ENCODE measurements around the gene AGO1.
"Not testable (repeated sequence)": the region's sequence is repeated elsewhere in the genome, so short reads cannot be mapped to it uniquely, and the experiment has no call there.

AGO1 gene

DNA sequence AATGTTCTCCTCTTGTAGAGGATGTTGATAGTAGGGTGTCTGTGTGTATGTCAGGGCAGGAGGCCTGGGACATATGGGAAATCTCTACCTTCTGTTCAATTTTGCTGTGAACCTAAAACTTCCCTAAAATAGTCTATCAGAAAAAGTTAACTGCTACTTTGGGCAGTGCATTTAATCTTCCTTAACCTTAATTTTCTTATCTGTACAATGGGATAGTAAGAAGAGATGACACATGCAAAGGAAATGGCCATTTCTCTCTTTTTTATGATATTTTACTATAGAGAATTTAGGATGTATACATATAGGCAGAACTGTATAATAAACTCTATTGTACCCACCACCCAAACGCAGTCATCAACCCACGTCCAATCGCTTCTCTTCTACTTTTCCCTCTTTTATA, 56.5 kb downstream of the AGO1 start:
- Mint-ChIP-seq H3K27ac (no peak overlapping the region), H3K9me3 (peaks cover 8% of the 10 kb centered on the region), H3K4me3 (no peak overlapping the region), H3K4me1 (peaks cover 5% of the 10 kb centered on the region), H3K27me3 (ENCODE audit: low read depth, poor library complexity) (no peaks in the 10 kb centered on the region), H3K36me3 (ENCODE audit: low read depth) (peaks cover 34% of the 10 kb centered on the region)
- no peak for DNase-seq
- TF ChIP-seq, protein P1, sequence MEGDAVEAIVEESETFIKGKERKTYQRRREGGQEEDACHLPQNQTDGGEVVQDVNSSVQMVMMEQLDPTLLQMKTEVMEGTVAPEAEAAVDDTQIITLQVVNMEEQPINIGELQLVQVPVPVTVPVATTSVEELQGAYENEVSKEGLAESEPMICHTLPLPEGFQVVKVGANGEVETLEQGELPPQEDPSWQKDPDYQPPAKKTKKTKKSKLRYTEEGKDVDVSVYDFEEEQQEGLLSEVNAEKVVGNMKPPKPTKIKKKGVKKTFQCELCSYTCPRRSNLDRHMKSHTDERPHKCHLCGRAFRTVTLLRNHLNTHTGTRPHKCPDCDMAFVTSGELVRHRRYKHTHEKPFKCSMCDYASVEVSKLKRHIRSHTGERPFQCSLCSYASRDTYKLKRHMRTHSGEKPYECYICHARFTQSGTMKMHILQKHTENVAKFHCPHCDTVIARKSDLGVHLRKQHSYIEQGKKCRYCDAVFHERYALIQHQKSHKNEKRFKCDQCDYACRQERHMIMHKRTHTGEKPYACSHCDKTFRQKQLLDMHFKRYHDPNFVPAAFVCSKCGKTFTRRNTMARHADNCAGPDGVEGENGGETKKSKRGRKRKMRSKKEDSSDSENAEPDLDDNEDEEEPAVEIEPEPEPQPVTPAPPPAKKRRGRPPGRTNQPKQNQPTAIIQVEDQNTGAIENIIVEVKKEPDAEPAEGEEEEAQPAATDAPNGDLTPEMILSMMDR (IDR thresholded peaks at IDR 0.05): no peak

DNA sequence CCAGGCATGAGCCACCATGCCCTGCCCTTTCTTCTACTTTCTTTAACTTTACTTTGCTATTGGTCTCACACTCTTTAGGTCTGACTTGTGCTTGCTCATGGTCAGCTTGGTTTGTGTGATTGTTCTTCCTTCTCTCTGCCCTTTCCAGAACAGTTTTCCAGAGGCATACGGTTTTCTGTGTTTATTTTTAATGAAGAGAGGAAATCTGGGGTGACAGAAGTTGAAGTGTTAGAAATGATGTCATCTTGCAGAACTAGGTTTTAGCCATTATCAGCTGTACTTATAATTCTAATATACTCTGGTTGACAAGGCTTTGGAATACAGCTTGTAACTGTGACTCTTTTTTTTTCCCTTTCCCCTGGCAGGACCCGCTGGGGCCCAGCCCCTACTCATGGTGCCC, 62.3 kb downstream of the AGO1 start:
- no peak overlapping the region for H3K4me3 Mint-ChIP-seq
- peaks cover 24% of the 10 kb centered on the region for H3K36me3 Mint-ChIP-seq (ENCODE audit: low read depth)
- H3K4me1 Mint-ChIP-seq: no peaks in the 10 kb centered on the region
- TF ChIP-seq, protein P1 (IDR thresholded peaks at IDR 0.05): no peak
- H3K27ac Mint-ChIP-seq: no peak overlapping the region
- H3K27me3 Mint-ChIP-seq (ENCODE audit: low read depth, poor library complexity): no peaks in the 10 kb centered on the region
- no peak for DNase-seq
- H3K9me3 Mint-ChIP-seq: no peaks in the 10 kb centered on the region

DNA sequence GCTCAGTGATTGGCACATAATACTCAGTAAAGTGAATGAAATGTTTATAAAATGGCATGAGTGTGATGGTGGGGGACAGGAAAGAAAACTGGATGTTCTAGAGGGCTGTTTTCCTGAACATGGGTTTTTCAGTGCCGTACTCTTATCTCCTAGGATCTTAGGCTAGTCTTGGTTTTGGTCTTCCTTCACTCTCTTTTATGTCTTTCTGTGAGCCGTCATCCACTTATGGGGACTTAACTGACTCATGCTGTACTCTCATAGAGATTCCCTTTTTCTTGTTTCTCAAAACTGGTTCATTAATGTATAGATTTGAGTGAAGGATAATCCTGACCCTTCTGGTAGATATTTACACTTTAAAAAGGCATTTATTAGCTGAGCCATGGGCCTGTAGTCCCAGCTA, 64.5 kb downstream of the AGO1 start:
- peaks cover 7% of the 10 kb centered on the region for H3K4me1 Mint-ChIP-seq
- H3K9me3 Mint-ChIP-seq: no peaks in the 10 kb centered on the region
- no peak overlapping the region for H3K4me3 Mint-ChIP-seq
- H3K27ac Mint-ChIP-seq: peak overlapping the region; percentile 16
- no peaks in the 10 kb centered on the region for H3K27me3 Mint-ChIP-seq (ENCODE audit: low read depth, poor library complexity)
- peaks cover 10% of the 10 kb centered on the region for H3K36me3 Mint-ChIP-seq (ENCODE audit: low read depth)
- TF ChIP-seq, protein P1 (IDR thresholded peaks at IDR 0.05): no peak
- no peak for DNase-seq

DNA sequence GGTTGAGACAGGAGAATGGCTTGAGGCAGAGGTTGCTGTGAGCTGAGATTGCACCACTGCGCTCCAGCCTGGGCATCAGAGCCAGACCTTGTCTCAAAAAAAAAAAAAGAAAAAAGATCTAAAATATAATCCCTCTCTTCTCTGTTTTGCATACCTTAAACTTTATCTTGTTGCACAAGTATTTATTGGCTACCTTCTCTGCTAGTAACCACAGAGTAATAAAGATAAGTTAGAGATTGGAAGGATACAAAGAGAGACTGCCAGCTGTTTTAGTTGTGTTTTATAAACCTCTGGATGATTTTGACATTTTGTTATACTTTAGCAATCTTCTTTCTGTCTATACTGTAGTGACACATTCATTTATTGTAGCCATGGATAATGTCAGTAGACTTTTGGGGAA, 75.5 kb downstream of the AGO1 start:
- H3K9me3 Mint-ChIP-seq: no peaks in the 10 kb centered on the region
- no peak for DNase-seq
- H3K27ac Mint-ChIP-seq: no peak overlapping the region
- TF ChIP-seq, protein P1 (IDR thresholded peaks at IDR 0.05): no peak
- peaks cover 18% of the 10 kb centered on the region for H3K36me3 Mint-ChIP-seq (ENCODE audit: low read depth)
- peaks cover 6% of the 10 kb centered on the region for H3K4me1 Mint-ChIP-seq
- no peaks in the 10 kb centered on the region for H3K27me3 Mint-ChIP-seq (ENCODE audit: low read depth, poor library complexity)
- no peak overlapping the region for H3K4me3 Mint-ChIP-seq

DNA sequence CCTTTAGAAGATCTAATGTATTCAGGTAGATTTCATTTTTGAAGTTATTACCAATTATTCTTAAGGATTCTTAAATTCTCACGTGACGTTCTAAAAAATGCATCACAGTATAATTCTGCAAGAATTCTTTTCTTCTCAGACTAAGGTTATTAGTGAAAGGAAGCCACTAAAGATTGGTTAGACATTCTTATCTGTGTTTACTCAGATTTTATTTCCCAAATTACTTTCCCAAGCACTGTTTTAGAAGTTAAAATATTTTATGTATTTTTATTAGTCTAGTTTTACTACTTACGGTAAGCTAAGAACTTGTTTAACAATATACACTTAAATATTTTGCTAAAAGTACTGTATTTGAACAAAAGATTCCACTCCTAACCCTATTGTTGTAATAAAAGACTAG, 76.3 kb downstream of the AGO1 start:
- Mint-ChIP-seq H3K27ac (no peak overlapping the region), H3K4me3 (no peak overlapping the region), H3K9me3 (no peaks in the 10 kb centered on the region), H3K4me1 (peaks cover 6% of the 10 kb centered on the region), H3K36me3 (ENCODE audit: low read depth) (peaks cover 20% of the 10 kb centered on the region), H3K27me3 (ENCODE audit: low read depth, poor library complexity) (no peaks in the 10 kb centered on the region)
- TF ChIP-seq, protein P1 (IDR thresholded peaks at IDR 0.05): no peak
- no peak for DNase-seq

DNA sequence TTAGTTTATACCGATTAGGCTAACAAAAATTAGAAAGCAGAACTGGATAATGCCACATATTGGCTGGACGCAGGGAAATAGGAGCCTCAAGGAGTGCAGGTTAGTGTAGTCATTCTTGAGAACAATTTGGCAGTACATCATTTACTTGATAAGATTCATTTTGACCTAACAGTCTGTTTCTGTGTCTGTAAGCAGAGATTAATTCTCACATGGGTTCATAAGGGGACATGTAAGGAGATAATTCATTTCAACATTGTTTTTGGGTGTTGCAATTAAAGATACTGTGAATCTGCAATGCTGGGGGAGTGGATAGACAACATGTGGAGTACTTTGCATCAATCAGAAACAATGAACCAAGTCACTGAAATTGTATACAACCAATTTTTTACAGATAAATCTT, 79.9 kb downstream of the AGO1 start:
- H3K27me3 Mint-ChIP-seq (ENCODE audit: low read depth, poor library complexity): no peaks in the 10 kb centered on the region
- H3K27ac Mint-ChIP-seq: no peak overlapping the region
- H3K4me1 Mint-ChIP-seq: no peaks in the 10 kb centered on the region
- peaks cover 19% of the 10 kb centered on the region for H3K36me3 Mint-ChIP-seq (ENCODE audit: low read depth)
- TF ChIP-seq, protein P1 (IDR thresholded peaks at IDR 0.05): no peak
- DNase-seq: no peak
- no peaks in the 10 kb centered on the region for H3K9me3 Mint-ChIP-seq
- no peak overlapping the region for H3K4me3 Mint-ChIP-seq

DNA sequence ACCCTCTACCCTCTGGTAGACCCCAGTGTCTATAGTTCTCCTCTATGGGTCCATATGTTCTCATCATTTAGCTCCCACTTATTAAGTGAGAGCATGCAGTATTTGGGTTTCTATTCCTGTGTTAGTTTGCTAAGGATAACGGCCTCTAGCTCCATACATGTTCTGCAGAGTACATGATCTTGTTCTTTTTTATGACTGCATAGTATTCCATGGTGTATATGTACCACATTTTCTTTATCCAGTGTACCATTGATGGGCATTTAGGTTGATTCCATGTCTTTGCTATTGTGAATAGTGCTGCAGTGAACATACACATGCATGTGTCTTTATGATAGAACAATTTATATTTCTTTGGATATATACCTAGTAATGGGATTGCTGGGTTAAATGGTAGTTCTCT, 81.3 kb downstream of the AGO1 start:
- not testable (repeated sequence) for H3K27me3 Mint-ChIP-seq (ENCODE audit: low read depth, poor library complexity); DNase-seq; H3K4me3 Mint-ChIP-seq; H3K27ac Mint-ChIP-seq; H3K9me3 Mint-ChIP-seq; H3K4me1 Mint-ChIP-seq
- H3K36me3 Mint-ChIP-seq (ENCODE audit: low read depth): peaks cover 33% of the 10 kb centered on the region
